NCI-H524 treated with DMSO at 0.1 percent for 48 hours (cell line): ENCODE measurements around the gene IREB2.
"Not testable (repeated sequence)": the region's sequence is repeated elsewhere in the genome, so short reads cannot be mapped to it uniquely, and the experiment has no call there.

Experiments used
- DNase-seq: peaks from one replicate; lab custom pipeline; 2025; lab: John Stamatoyannopoulos, UW

IREB2 gene

DNA sequence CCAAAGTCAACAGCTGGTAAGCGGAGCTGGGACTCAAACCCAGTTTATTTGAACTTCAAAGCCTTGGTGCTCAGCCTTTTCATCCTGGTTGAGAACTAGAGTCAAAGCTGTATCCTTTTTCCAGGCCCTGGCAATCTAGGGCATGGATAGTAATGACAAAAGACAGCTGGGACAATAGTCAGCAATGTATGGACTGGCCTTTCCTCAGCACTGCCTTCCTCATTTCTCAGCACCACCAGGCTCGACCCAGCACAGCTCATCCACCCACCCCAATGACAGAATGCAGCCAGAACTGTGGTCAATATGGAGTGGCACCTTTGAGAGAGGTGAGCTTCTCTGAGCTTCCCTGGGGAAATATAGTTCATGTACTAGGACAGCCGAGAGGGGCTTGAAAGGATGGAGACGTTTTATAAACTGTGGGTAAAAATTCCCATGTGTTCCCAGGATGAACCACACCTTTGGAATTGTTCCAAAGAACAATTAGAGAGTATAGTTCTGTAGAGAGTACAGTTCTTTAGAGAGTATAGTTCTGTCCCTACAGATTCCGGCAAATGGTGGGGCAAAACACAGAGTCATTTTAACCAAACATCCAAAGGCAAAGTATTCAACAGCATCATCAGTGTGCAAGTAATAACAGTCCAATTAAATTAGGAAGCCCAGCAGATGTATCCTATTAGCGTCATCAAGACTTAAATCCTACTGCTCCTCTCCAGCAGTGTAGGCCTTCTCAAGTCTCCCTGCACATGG is 30.2 kb upstream of the IREB2 start:
- DNase-seq = peak; percentile 28

DNA sequence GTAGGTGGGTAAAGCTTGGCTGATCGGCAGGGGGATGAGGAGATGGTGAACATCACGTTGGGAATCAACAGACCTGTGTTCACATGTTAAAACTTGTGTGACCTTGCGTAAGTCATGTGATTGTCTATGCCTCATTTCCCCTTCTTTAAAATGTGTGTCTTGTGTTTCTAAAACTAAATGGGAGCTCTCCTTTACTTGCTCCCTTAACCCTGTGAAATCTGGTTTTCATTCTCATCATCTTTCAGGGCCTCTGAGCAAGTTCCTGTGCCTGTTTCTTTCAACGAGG is 29.7 kb upstream of the IREB2 start:
- no peak for DNase-seq

DNA sequence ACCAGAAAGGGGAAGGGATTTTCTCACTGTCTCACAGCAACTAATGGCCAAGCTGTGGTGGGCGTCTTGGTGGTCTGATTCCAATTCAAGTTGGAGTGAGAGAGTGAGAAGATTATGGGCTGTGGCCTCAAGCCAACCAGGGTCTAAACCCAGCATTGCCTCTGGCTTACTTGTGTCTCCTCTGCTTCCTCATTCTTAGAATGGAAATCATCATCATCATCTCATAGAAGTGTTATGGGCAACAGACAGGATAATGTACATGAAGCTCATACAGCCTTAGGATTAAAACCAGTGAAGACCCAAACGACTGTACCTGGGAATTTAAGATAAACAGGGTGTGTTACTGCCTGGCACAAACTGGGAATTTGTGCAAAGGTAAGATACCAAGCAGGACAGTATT is 29.1 kb upstream of the IREB2 start:
- no peak for DNase-seq

DNA sequence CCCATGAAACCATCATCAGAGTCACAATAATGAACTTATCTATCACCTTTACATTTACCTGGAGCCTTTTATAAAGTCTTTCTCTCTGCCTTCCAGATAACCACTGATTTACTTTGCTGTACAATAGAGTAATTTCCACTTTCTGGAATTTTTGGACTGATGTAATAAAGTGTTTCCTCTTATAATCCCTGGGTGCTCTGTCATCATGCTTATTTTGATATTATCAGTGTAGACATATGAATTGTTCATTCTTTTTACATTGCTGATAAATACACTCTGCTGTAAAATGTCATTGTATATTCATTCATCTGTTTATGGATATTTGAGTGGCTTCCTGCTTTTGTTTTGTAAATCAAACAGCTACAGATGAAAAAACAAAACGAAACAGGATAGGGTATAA is 27.0 kb upstream of the IREB2 start:
- no peak for DNase-seq

DNA sequence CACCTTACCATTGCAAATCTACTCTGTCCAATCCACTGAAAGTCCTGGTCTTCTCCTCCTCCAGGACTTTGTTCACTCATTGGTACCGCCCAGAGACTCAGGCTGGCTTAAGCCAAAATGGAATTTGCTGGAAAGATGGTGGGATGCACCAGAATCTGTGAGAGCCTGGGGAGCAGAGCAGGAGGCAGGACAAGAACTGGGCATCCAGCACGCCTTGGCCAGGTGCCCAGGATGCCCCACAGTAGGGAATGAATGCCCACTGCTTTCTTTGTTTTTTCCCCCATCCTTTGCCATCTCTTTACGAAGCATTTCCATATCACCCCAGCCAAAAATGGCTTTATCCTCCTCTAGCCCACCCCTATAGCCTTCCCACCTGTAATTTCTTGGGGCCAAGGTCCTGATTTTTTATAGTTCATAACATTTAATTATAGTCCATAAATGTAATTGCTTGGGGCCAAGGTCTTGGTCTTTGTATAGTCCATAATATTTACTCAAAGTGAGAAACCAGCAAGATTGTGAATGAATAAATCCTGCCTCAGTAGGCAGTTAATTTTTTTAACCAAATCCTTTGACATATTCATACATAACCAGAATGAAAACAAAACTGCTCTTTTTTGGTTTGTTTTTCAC is 23.3 kb upstream of the IREB2 start:
- DNase-seq = no peak

DNA sequence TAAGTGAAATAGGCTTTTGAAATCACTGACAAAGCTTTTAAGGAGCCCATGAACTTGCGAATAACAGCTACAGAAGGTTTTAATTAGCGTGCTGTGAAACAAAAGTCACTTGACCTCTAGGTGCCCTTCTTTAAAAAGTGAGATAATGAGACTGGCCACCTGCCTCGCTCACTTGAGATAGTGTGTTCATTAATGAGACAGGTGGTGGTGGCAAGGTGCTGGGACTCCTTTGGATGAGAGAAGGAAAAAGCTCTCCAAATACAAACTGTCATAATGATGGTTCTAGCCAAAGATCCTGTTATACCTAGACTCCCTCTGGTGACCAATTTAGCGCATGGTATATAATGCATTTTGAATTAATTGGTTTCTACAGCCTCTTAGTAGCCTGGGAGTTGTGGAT is 22.7 kb upstream of the IREB2 start:
- peak; percentile 100 for DNase-seq

DNA sequence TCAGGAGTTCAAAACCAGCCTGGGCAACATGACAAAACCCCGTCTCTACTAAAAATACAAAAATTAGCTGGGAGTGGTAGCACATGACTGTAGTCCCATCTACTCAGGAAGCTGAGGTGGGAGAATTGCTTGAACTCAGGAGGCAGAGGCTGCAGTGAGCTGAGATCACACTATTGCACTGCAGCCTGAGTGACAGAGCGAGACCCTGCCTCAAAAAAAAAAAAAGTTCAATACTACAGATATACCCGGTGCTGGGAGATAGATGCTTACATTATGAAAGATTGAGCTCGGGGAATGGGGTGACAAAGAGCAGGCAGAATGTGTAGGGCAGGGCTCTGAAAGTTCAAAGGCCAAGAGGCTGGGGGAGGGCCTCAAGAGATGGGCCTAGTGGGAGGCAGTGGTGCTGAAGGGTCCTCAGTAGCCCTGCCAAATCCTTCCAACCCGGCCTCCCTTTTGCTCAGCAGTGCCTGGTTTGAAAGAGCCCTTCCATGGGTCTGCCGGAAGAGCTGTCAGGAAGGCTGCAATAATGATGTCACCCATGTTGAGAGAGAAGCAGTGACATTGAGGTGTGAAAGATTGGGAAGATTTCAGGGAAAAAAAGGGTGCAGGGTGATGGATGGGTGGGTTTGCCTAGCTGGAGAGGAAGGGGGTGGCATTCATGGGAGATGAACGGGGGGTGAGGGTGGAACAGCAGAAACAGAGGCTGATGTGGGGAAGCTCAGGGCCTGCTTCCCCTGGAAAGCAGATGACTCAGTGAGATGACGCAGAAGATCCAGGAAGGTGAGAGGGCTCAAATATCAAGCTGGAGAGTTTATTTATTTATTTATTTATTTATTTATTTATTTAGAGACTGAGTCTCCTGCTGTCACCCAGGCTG is 20.0 kb upstream of the IREB2 start:
- no peak for DNase-seq

DNA sequence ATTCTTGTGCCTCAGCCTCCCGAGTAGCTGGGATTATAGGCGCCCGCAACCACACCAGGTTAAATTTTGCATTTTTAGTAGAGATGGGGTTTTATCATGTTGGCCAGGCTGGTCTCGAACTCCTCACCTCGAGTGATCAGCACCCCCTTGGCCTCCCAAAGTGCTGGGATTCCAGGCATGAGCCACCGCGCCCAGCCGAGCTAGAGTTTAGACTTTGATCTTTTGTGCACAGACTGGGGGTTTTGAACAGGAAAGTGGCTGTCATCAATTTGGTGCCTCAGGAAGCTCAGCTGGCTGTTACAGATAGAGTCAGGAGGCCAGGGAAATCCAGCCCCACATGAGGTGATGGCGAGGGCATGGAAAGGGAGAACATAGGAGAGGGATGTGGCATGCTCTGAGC is 19.3 kb upstream of the IREB2 start:
- DNase-seq = no peak

DNA sequence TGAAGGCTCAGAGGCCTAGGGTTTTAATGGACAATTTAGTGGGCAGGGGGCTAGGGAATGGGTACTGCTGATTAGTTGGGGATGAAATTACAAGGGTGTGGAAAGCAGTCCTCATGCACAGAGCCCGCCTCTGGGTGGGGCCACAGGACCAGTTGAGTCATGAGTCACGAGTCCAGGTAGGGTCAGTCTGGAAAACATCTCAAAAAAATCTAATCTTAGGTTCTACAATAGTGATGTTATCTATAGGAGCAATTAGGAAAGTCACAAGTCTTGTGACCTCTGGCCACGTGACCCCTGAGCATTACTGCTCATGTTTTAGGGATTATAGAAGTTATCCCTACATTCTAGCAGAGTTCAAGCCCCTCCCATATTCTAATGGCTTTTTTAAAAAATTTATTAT is 18.6 kb upstream of the IREB2 start:
- DNase-seq = no peak

DNA sequence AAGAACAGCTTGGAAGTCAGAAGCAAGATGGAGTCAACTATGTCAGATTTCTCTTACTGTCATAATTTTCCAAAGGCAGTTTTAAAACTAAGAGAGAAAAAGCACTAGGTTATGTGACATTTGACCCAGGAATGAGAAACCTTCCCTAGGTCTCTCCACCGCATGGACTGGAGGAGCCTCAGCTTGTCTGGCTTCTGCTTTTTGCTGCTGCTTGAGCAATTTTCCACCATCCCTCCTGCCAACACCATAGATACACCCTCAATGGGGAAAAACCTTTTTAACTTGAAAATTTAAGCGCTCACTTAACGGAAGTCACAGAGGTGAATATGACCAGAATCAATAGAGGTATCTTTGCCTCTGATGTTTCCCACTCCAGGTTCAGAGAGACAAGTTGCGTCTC is 17.8 kb upstream of the IREB2 start:
- no peak for DNase-seq

DNA sequence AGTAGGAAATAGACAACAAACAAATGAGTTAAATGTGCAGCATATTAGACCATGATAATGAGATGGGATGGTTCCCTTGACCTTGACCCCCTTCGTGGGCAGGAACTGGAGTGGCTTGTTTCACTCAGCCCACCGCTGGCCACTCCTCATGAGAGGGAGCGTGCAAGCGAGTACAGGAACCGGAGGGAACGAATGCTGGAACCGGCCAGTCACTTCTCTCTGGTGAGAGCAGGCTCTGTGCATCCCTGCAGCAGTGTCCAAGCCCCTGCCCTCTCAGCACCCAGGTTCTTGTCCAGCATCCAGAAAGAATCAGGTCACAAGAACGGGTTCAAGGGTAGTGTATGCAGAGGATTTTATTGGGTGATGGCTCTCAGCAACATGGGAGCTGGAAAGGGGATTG is 17.2 kb upstream of the IREB2 start:
- DNase-seq = no peak

DNA sequence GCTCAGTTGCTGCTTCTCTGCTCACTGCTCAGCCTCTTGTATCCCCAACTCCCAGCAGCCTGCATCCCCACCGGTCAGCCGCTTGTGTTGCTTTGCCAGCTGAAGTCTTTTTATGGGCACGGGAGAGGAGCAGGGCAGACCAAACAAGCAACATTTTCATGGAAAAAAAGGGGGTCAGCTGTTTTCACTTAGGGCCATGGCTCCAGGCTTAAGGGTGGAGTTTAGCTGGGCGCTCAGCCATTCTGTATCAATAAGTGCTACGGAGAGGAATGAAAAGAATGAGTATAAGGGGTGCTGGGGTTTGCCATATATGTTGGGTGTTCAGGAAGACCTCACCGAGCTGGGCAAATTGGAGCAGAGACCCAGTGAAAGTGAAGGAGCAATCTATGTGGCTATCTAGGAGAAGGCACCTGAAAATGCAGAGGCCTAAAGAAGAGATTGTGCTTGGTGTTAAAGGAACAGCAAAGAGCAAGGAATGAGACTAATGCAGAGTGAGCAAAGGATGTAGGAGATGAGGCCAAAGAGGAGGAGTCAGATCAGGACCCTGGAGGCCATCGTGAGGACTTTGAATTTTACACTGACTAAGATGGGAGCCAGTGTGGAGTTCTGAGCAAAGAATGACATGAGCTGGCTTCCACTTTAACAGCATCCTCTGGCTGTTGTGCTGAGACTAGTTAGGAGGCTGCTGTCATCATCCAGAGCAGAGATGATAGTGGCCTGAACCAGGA is 16.6 kb upstream of the IREB2 start:
- DNase-seq = no peak

DNA sequence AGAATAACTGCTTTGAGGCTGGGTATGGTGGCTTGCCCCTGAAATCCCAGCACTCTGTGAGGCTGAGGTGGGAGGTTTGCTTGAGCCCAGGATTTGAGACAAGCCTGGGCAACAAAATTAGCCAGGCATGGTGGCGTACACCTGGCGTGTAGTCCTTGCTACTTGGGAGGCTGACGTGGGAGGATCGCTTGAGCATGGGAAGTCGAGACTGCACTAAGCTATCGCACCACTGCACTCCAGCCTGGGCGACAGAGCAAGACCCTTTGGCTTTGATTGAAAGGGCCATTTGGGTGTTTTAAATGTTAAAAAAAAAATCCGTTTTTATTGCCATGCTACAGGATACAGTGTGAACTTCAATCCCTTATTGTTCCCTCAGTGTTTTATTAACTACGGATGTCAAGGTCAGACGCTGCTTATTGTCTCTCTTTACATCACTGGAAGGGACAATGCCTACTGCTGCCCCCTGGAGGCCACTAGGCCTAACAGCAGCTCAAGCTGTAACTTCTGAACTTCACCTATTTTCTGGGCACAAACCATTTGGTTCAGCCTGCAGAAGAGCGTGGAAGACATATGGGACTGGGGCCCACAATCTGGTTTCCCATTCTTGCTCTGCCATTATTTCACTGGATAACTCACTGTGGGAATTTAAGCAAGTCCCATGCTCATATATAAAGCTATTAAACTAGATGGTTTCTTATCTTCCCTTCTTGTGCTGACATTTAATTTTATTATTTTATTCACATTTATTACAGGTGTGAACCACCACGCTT is 15.3 kb upstream of the IREB2 start:
- peak; percentile 76 for DNase-seq

DNA sequence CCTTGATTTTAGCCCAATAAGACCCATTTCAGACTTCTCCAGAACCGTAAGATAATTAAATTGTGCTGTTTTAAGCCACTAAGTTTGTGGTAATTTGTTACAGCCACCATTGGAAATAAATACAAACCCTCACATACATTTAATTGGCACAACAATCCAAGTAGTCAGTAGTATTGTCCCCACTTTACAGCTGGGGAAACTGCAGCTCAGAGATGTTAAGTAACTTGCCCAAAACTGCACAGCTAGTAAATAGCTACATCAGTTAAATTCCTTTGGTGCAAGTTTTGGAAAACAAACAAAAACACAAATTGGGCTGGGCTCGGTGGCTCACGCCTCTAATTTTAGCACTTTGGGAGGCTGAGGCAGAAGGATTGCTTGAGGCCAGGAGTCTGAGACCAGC is 13.3 kb upstream of the IREB2 start:
- DNase-seq = no peak

DNA sequence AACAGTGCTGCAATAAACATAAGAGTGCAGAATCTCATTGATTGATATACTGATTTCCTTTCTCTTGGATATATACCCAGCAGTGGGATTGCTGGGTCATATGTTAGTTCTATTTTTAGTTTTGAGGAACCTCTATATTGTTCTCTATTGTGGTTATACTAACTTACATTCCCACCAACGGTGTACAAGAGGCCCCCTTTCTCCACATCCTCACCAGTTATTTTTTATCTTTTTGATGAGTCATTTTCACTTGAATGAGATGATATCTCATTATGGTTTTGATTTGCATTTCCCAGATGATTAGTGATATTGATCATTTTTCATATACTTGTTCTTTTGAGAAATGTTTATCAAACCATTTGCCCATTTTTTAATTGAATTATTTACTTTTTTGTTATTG is 12.4 kb upstream of the IREB2 start:
- no peak for DNase-seq

DNA sequence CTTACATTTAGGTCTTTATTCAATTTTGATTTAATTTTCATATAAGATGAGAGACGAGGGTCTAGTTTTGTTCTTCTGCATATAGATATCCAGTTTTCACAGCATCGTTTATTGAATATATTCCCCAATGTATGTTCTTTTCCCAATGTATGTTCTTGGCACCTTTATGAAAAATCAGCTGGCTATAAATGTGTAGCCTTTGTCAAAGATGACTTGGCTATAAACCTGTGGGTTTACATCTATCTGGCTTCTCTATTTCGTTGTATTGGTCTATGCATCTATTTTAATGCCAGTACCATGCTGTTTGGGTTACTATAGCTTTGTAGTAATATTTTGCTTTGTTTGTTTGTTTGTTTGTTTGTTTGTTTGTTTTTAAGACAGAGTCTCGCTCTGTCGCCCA is 11.7 kb upstream of the IREB2 start:
- no peak for DNase-seq

DNA sequence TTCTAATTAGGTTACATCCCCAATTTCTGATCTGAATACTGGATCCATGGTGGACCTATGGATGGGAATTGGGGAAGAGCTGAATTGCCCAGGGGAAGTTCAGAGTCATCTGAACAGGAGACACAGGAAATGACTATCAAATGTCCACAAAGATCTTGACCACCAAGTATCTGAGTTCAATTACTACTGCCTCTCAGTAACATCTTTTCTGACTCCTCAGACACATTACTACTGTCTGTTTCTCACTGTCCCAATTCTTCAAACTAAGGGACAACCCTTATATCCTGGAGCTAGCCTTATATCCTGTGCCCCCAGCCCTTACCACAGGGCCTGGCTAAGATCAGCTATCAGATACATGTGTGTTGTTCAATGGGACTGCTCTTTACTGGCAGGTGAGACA is 10.1 kb upstream of the IREB2 start:
- DNase-seq = no peak

DNA sequence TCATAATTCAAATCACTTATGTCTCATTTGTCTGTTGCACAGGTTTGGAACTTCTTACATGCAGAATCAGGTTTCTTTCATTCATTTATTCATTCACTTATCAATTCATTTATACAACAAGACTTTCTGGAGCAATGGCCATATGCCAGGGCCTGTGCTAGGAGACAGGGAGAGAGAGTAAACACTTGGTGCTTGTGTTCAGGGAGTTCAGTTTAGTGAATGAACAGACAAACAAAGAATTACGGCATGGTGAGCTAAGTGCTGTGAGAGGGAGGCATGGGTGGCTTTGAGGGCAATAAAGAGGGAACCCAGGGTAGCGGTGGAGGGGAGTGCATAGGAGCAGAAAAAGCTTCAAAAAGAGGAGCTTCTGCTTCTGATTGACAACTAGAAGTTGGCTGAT is 8.5 kb upstream of the IREB2 start:
- DNase-seq = no peak

DNA sequence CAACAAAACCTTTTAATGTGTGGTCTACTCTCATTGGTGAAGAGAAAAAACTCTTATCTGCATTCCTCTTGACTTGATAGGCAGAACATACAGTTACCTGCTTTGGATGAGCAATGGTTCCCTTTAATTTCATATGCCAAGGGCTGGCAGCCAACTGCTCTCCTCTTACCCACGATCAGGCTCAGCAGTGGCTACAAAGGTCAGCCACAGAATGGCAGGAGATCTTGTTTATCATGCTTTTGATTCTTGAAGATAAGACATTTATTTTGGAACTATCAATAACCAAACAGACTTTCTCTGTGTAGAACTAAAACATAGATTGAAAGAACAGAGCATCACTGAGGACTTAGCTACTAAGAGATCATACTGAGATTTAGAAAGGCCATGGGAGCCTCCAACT is 6.1 kb upstream of the IREB2 start:
- DNase-seq = no peak

DNA sequence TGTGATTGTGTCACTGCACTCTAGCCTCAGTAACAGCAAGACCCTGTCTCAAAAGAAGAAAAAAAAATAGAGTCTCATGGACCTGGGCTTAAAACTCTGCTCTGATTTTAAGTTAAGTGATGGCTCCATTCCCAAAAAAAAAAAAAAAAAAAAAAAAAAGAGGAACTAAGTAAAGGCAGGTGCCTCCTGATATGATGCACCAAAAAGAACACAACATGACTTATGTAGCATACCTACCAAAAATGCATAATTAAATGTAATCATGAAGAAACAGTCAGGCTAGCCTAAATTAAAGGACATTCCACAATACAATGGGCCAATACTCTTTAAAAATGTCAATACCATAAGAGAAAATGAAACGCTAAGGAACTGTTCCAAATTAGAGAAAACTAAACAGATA is 5.4 kb upstream of the IREB2 start:
- DNase-seq = no peak

DNA sequence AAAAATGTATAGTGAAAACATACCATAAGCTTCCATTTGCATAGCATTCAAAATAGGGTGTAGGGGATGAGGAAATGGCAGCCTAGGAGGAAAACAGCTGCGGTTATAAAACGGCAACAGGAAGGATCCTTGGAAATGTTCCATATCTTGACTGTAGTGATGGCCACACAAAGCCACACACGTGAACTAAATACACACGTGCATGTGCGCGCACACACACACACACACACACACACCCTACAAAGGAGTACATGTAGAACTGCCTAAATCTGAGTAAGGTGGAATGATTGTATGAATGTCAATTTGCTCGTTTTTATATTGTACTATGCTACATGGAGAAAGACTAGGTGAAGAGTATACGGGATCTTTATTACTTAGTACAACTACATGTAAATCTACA is 3.9 kb upstream of the IREB2 start:
- no peak for DNase-seq

DNA sequence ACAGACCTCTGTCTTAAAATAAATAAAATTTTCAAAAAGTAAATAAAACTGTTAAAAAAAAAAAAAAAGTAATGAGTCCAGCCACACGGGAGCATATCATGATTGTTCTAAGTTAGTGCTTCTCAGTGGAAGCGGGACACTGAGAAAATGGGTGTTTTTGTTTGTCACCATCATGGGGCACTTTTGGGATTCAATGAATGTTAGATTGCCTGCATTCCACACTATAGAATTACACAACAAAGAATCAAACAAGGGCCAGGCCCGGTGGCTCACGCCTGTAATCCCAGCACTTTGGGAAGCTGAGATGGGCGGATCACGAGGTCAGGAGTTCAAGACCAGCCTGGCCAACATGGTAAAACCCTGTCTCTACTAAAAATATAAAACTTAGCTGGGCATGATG is 3.3 kb upstream of the IREB2 start:
- DNase-seq = not testable (repeated sequence)
